Measurements from ENCODE around the gene KCTD7.
"Not testable (repeated sequence)": the region's sequence is repeated elsewhere in the genome, so short reads cannot be mapped to it uniquely, and the experiment has no call there.

Gene KCTD7

DNA sequence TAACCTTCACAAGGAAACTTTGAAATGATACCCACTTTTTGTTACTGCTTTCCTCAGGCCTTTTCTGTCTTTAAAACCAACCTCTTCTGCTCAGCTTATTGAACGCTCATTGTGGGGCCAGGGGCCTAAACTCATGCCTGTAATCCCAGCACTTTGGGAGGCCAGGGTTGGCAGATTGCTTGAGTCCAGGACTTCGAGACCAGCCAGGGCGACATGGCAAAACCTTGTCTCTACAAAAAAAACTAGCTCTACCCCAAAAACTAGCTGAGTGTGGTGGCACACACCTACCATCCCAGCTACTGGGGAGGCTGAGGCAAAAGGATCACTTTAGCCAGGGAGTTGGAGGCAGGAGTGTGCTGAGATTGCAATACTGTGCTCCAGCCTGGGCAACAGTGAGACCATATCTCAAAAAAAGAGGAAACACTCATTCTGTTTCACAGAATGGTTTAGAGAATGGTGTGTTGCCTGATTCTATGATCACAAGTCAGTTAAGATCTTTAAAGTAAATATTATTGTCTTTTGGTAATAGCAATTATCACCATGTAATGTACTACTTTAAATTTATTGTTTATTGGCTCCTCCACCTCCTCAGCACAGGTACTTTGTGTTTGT lies 51.1 kb downstream of the KCTD7 start:
- peak overlapping the region; percentile 48 for H3K4me3 ChIP-seq (ENCODE audit: low read length)
- peaks cover 62% of the 10 kb centered on the region for H3K79me2 ChIP-seq (ENCODE audit: control insufficient read depth, low read length)
- H4K20me1 ChIP-seq (ENCODE audit: control insufficient read depth, insufficient read depth, low read depth, low read length) = no peaks in the 10 kb centered on the region; the same call in none of the 2 replicates
- no peaks in the 10 kb centered on the region for H3K27me3 ChIP-seq (ENCODE audit: control insufficient read depth, low read length)
- H3K36me3 ChIP-seq (ENCODE audit: control insufficient read depth, low read length) = peaks cover 6% of the 10 kb centered on the region; the same call in 1 of the 2 replicates
- peak overlapping the region; percentile 70 for H3K4me2 ChIP-seq (ENCODE audit: low read length)
- peak overlapping the region; percentile 52 for H3K27ac ChIP-seq (ENCODE audit: low read depth, low read length)
- no peaks in the 10 kb centered on the region for H3K9me2 ChIP-seq (replicated peaks; ENCODE audit: control insufficient read depth, low read length)
- H3K4me1 ChIP-seq (ENCODE audit: control insufficient read depth, low read length) = peaks cover 47% of the 10 kb centered on the region
- H3K9me3 ChIP-seq (ENCODE audit: control insufficient read depth, insufficient read depth, low read length) = no peaks in the 10 kb centered on the region
- TF ChIP-seq, protein P1, sequence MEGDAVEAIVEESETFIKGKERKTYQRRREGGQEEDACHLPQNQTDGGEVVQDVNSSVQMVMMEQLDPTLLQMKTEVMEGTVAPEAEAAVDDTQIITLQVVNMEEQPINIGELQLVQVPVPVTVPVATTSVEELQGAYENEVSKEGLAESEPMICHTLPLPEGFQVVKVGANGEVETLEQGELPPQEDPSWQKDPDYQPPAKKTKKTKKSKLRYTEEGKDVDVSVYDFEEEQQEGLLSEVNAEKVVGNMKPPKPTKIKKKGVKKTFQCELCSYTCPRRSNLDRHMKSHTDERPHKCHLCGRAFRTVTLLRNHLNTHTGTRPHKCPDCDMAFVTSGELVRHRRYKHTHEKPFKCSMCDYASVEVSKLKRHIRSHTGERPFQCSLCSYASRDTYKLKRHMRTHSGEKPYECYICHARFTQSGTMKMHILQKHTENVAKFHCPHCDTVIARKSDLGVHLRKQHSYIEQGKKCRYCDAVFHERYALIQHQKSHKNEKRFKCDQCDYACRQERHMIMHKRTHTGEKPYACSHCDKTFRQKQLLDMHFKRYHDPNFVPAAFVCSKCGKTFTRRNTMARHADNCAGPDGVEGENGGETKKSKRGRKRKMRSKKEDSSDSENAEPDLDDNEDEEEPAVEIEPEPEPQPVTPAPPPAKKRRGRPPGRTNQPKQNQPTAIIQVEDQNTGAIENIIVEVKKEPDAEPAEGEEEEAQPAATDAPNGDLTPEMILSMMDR (IDR thresholded peaks at IDR 0.05; ENCODE audit: low read depth, low read length, poor library complexity, severe bottlenecking) = no peak
- TF ChIP-seq EZH2phosphoT487 (IDR thresholded peaks at IDR 0.05; ENCODE audit: borderline replicate concordance, low read length) = no peak
- peaks cover 28% of the 10 kb centered on the region for H3F3A ChIP-seq (ENCODE audit: control insufficient read depth, insufficient read depth)

GRCh38 chr7:66681491-66682349 lies 53.0 kb downstream of the KCTD7 start:
- Histone ChIP-seq H3K79me2 (ENCODE audit: control insufficient read depth, low read length) (peaks cover 74% of the 10 kb centered on the region), H3K27ac (ENCODE audit: low read depth, low read length) (peak overlapping the region; percentile 84), H3F3A (ENCODE audit: control insufficient read depth, insufficient read depth) (peaks cover 25% of the 10 kb centered on the region), H3K9me3 (ENCODE audit: control insufficient read depth, insufficient read depth, low read length) (no peaks in the 10 kb centered on the region), H3K4me2 (ENCODE audit: low read length) (peak overlapping the region; percentile 70), H3K4me3 (ENCODE audit: low read length) (peak overlapping the region; percentile 96), H3K9me2 (replicated peaks; ENCODE audit: control insufficient read depth, low read length) (no peaks in the 10 kb centered on the region), H3K4me1 (ENCODE audit: control insufficient read depth, low read length) (peaks cover 47% of the 10 kb centered on the region), H4K20me1 (ENCODE audit: control insufficient read depth, insufficient read depth, low read depth, low read length) (no peaks in the 10 kb centered on the region), H3K36me3 (ENCODE audit: control insufficient read depth, low read length) (peaks cover 6% of the 10 kb centered on the region; the same call in 1 of the 2 replicates), H3K27me3 (ENCODE audit: control insufficient read depth, low read length) (no peaks in the 10 kb centered on the region)
- TF ChIP-seq EZH2phosphoT487 (IDR thresholded peaks at IDR 0.05; ENCODE audit: borderline replicate concordance, low read length) = no peak
- TF ChIP-seq, protein P1 (IDR thresholded peaks at IDR 0.05; ENCODE audit: low read depth, low read length, poor library complexity, severe bottlenecking) = no peak

DNA sequence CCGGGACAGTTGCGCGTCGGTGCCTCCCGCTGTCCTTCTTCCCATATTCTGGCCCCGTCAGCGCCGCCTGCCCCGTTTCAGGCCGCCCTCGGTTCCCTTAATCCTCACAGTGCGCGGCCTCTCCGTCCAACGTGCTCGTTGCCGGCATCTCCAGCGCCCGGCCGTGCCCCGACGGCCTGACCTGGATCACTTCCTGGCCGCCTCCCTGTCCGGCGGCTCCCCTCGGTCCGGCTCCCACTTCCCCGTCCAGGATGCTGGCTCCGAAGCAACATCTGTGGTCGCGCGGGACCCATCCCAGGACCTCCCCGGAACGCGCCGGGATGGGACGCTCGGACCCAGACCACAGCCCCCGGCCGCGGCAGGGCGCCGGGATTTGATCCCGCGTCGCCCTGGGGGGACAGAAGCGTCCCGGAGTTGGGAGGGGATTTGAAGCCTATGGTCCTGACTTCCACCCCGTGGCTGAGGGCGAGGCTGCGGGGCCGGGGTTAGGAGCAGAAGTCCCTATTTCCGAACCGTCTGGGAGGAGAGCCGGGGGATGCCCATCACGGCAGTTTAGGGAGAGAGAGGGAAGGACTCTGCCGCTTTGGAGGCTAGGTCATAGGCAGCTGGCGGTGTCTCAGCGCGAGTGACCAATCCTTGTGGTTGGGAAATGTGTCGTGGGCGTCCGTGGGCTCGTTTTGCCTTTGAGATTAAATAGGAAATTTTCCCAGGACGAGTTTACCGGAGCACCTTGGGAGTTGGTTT lies 53.8 kb downstream of the KCTD7 start:
- Histone ChIP-seq H3K27ac (ENCODE audit: low read depth, low read length) (0 out of 2 replicates have a peak overlapping the region, but pooled peaks have one; percentile 84), H3K4me1 (ENCODE audit: control insufficient read depth, low read length) (peaks cover 47% of the 10 kb centered on the region), H3K36me3 (ENCODE audit: control insufficient read depth, low read length) (peaks cover 6% of the 10 kb centered on the region; the same call in 1 of the 2 replicates), H4K20me1 (ENCODE audit: control insufficient read depth, insufficient read depth, low read depth, low read length) (no peaks in the 10 kb centered on the region), H3K4me2 (ENCODE audit: low read length) (peak overlapping the region; percentile 70), H3K9me3 (ENCODE audit: control insufficient read depth, insufficient read depth, low read length) (no peaks in the 10 kb centered on the region), H3K4me3 (ENCODE audit: low read length) (peak overlapping the region; percentile 96), H3K9me2 (replicated peaks; ENCODE audit: control insufficient read depth, low read length) (no peaks in the 10 kb centered on the region), H3K27me3 (ENCODE audit: control insufficient read depth, low read length) (no peaks in the 10 kb centered on the region), H3F3A (ENCODE audit: control insufficient read depth, insufficient read depth) (peaks cover 21% of the 10 kb centered on the region), H3K79me2 (ENCODE audit: control insufficient read depth, low read length) (peaks cover 78% of the 10 kb centered on the region)
- TF ChIP-seq, protein P1 (IDR thresholded peaks at IDR 0.05; ENCODE audit: low read depth, low read length, poor library complexity, severe bottlenecking) = no peak
- no peak for TF ChIP-seq EZH2phosphoT487 (IDR thresholded peaks at IDR 0.05; ENCODE audit: borderline replicate concordance, low read length)

DNA sequence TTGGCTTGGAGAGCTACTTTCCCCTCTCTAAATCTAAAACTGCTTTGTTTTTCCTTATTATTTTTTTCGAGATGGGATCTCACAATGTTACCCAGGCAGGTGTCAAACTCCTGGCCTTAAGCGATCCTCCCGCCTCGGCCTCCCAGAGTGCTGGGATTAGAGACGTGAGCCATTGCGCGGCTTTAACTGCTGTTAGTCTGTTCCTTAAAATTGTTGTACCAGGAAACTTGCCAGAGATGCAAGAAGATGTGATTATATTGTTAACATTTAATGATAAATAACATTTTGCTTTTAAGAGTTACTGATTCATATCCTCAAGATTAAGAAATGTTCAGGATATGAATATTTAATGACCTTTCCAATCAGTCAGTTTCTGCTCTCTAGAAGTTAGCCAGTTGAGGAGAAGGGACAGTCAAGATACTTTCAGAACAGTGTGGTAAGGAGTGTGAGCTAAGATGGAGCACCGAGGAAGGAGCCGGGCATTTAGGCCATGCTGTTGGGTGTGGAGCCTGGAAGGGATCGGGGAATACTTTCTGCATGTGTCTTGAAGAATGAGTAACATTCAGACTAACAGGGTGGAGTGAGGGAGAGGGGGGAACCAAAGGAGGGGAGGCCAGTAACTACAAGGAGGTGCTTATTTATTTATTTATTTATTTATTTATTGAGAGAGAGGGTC lies 54.6 kb downstream of the KCTD7 start:
- H3F3A ChIP-seq (ENCODE audit: control insufficient read depth, insufficient read depth) = peaks cover 21% of the 10 kb centered on the region
- peaks cover 79% of the 10 kb centered on the region for H3K79me2 ChIP-seq (ENCODE audit: control insufficient read depth, low read length)
- H3K4me1 ChIP-seq (ENCODE audit: control insufficient read depth, low read length) = peaks cover 41% of the 10 kb centered on the region
- H3K4me3 ChIP-seq (ENCODE audit: low read length) = peak overlapping the region; percentile 96
- not testable (repeated sequence) for H4K20me1 ChIP-seq (ENCODE audit: control insufficient read depth, insufficient read depth, low read depth, low read length); H3K27ac ChIP-seq (ENCODE audit: low read depth, low read length); H3K9me2 ChIP-seq (replicated peaks; ENCODE audit: control insufficient read depth, low read length); H3K27me3 ChIP-seq (ENCODE audit: control insufficient read depth, low read length); H3K9me3 ChIP-seq (ENCODE audit: control insufficient read depth, insufficient read depth, low read length); H3K36me3 ChIP-seq (ENCODE audit: control insufficient read depth, low read length)
- H3K4me2 ChIP-seq (ENCODE audit: low read length) = peak overlapping the region; percentile 70
